Breast epithelium (tissue), 4 donors: ENCODE data around the gene WFDC2. TPM values are rescaled to one million over a fixed set of nuclear protein-coding genes. Genes with fewer than 3 reads are reported as not detected.

Source experiments
- DNase-seq, 2 donors: peaks; one replicate each; pipeline ENCODE4 v3.0.0-alpha.2; 2019; ENCODE audit warnings: low spot score in 2 of 2
- H3K27ac ChIP-seq, 2 donors: fragments of 200-600 bp; sonication (generic) in 1 of 2; one replicate each; pipeline ENCODE4 v1.5.1; 2016 to 2019; ENCODE audit warnings: mild to moderate bottlenecking in 1 of 2
- H3K27me3 ChIP-seq, 2 donors: fragments of 200-600 bp; sonication (generic) in 1 of 2; one replicate each; pipeline versions ENCODE4 v1.5.1 to v1.6.0; 2017 to 2019; ENCODE audit warnings: control low read depth in 1 of 2, mild to moderate bottlenecking in 1 of 2
- H3K36me3 ChIP-seq: fragments of 200-600 bp; one replicate; pipeline ENCODE4 v1.5.1; 2019
- H3K4me1 ChIP-seq, 2 donors: fragments of 200-600 bp; sonication (generic); one replicate each; pipeline ENCODE4 v1.5.1; 2016 to 2019; ENCODE audit warnings: control low read depth in 1 of 2
- H3K4me3 ChIP-seq, 3 donors: fragments of 200-600 bp; sonication (generic); 1 replicate in 2 of 3; 2 replicates in 1 of 3; pipeline ENCODE4 v1.5.1; 2016 to 2019; ENCODE audit warnings: mild to moderate bottlenecking in 3 of 3, moderate library complexity in 2 of 3
- H3K9me3 ChIP-seq, 2 donors: fragments of 200-600 bp; sonication (generic) in 1 of 2; one replicate each; pipeline ENCODE4 v1.5.1; 2016 to 2019; ENCODE audit warnings: control low read depth in 1 of 2
- CTCF ChIP-seq, 3 donors: fragments of 450-650 bp; IDR thresholded peaks; one replicate each; pipeline ENCODE4 v1.5.1; 2016 to 2017; ENCODE audit warnings: antibody characterized with exemption in 3 of 3, mild to moderate bottlenecking in 3 of 3, moderate library complexity in 3 of 3
- POLR2A ChIP-seq: fragments of 450-650 bp; IDR thresholded peaks from one replicate; pipeline ENCODE4 v1.6.1; 2016; ENCODE audit warnings: antibody characterized with exemption, mild to moderate bottlenecking, moderate library complexity
- POLR2AphosphoS5 ChIP-seq, 3 donors: sonication (generic); formaldehyde crosslinking; IDR thresholded peaks; one replicate each; pipeline ENCODE4 v1.6.1; 2017; ENCODE audit warnings: antibody characterized with exemption in 3 of 3
- intact Hi-C: fragments of 100-400 bp; cut with DNase I; formaldehyde crosslinking; loops from one replicate; pipeline ENCODE4 v1.15.1; 2023; ENCODE audit warnings: low total_unique reads
- total RNA-seq, 3 donors: library from RNA; depleted of rRNA; stranded (reverse); fragments of >200 nt; gene quantifications; one replicate each; pipeline ENCODE4 v1.1.0, GENCODE V29; 2016

The WFDC2 gene
- total RNA-seq, 3 donors from 2014 or later, result 43.9 to 106 TPM; not detected in 1

- intact Hi-C loops, result no loop called here
- Histone ChIP-seq H3K36me3 (no peaks in the 10 kb centered on the region), H3K4me1 (no peaks in the 10 kb centered on the region), H3K27me3 (no peaks in the 10 kb centered on the region), H3K9me3 (no peaks in the 10 kb centered on the region), H3K27ac (peak overlapping the region in 1 of 2 donors; percentile 38), H3K4me3 (no peak overlapping the region)
- no peak for DNase-seq
- TF ChIP-seq POLR2A (no peak), POLR2AphosphoS5 (IDR thresholded peaks at IDR 0.05) (no peak), CTCF (IDR thresholded peaks at IDR 0.05) (peak; percentile 25 to 43 (median 25))
These were observed 19.3 kb upstream of the WFDC2 start for GRCh38 chr20:45450097-45450818.

- intact Hi-C loops, result no loop called here
- H3K9me3 ChIP-seq, result no peaks in the 10 kb centered on the region
- H3K36me3 ChIP-seq, result no peaks in the 10 kb centered on the region
- no peaks in the 10 kb centered on the region for H3K27me3 ChIP-seq
- no peak for DNase-seq
- no peak overlapping the region for H3K4me3 ChIP-seq
- H3K4me1 ChIP-seq, result no peaks in the 10 kb centered on the region
- H3K27ac ChIP-seq, result no peak overlapping the region
- TF ChIP-seq POLR2A (no peak), CTCF (IDR thresholded peaks at IDR 0.05) (no peak), POLR2AphosphoS5 (IDR thresholded peaks at IDR 0.05) (no peak)
These were observed 17.3 kb upstream of the WFDC2 start for GRCh38 chr20:45452238-45452637.

GRCh38 chr20:45452772-45453691 lies 16.5 kb upstream of the WFDC2 start:
- TF ChIP-seq POLR2AphosphoS5 (IDR thresholded peaks at IDR 0.05), result no peak
- no peak for TF ChIP-seq CTCF (IDR thresholded peaks at IDR 0.05)
- no peak for TF ChIP-seq POLR2A
- intact Hi-C loops, result no loop called here
- Histone ChIP-seq H3K27ac (no peak overlapping the region), H3K36me3 (no peaks in the 10 kb centered on the region), H3K4me3 (no peak overlapping the region), H3K4me1 (no peaks in the 10 kb centered on the region), H3K9me3 (no peaks in the 10 kb centered on the region), H3K27me3 (no peaks in the 10 kb centered on the region)
- DNase-seq, result no peak

GRCh38 chr20:45456632-45457031 lies 12.9 kb upstream of the WFDC2 start:
- intact Hi-C loops, result no loop called here
- H3K36me3 ChIP-seq, result no peaks in the 10 kb centered on the region
- H3K4me3 ChIP-seq, result no peak overlapping the region
- no peak overlapping the region for H3K27ac ChIP-seq
- DNase-seq, result no peak
- H3K4me1 ChIP-seq, result no peaks in the 10 kb centered on the region
- H3K27me3 ChIP-seq, result no peaks in the 10 kb centered on the region
- no peaks in the 10 kb centered on the region for H3K9me3 ChIP-seq
- TF ChIP-seq POLR2A (no peak), CTCF (IDR thresholded peaks at IDR 0.05) (peak in 1 of 3 donors; percentile 39), POLR2AphosphoS5 (IDR thresholded peaks at IDR 0.05) (no peak)

- no peaks in the 10 kb centered on the region for H3K36me3 ChIP-seq
- H3K27ac ChIP-seq, result no peak overlapping the region
- H3K9me3 ChIP-seq, result no peaks in the 10 kb centered on the region
- DNase-seq, result no peak
- H3K27me3 ChIP-seq, result no peaks in the 10 kb centered on the region
- no peaks in the 10 kb centered on the region for H3K4me1 ChIP-seq
- no peak overlapping the region for H3K4me3 ChIP-seq
- TF ChIP-seq POLR2A (no peak), POLR2AphosphoS5 (IDR thresholded peaks at IDR 0.05) (no peak), CTCF (IDR thresholded peaks at IDR 0.05) (no peak)
- intact Hi-C loops, result no loop called here
These were observed 9.9 kb upstream of the WFDC2 start for GRCh38 chr20:45459606-45460005.
